ENCODE measurements around the gene TMOD4. TPM values are rescaled to one million over a fixed set of nuclear protein-coding genes. Genes with fewer than 3 reads are reported as not detected.

The TMOD4 gene
- total RNA-seq, 4 donors from 2014 or later = not detected

DNA sequence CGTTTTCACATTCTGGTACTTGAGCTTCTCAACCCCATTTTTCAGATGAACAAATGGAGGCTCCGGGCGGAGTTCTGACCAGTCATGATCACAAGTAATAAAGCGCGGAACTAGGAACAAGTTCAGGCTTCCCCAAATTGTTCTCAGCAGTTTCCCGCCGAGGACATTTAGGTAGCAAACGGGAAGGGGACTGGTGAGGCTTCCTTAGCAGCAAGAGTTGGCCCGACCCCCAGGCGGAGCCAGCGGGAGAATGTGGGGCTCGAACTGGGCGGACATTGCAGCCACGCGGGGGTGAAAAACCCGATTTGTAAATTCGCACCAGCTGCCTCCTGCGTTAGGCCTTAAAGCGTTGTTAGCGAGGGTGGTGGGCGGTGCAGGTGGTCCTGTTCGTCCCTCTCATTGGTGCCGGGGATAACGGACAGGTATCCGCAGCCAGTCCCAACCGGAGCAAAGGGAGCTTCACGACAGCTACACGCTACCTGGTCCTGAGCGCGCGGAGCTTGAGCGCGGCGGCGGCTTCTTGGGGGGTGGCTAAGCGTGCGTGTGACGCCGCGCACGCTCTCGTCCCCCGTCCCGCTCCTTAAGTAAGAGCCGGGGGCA is 44.7 kb downstream of the TMOD4 start:
- Histone ChIP-seq H3K36me3 (no peaks in the 10 kb centered on the region), H3K9me3 (no peaks in the 10 kb centered on the region), H3K27ac (no peak overlapping the region), H3K4me1 (peaks cover 7 to 10% of the 10 kb centered on the region in 2 donors), H3K4me3 (replicated peaks in 1 of 3) (peak overlapping the region in 2 of 3 donors; percentile 2 to 27), H3K27me3 (no peaks in the 10 kb centered on the region)
- 8 to 16% methylated on average over 22 to 44 of the region's 45 CpGs for WGBS, 2 donors
- TF ChIP-seq, protein P1, sequence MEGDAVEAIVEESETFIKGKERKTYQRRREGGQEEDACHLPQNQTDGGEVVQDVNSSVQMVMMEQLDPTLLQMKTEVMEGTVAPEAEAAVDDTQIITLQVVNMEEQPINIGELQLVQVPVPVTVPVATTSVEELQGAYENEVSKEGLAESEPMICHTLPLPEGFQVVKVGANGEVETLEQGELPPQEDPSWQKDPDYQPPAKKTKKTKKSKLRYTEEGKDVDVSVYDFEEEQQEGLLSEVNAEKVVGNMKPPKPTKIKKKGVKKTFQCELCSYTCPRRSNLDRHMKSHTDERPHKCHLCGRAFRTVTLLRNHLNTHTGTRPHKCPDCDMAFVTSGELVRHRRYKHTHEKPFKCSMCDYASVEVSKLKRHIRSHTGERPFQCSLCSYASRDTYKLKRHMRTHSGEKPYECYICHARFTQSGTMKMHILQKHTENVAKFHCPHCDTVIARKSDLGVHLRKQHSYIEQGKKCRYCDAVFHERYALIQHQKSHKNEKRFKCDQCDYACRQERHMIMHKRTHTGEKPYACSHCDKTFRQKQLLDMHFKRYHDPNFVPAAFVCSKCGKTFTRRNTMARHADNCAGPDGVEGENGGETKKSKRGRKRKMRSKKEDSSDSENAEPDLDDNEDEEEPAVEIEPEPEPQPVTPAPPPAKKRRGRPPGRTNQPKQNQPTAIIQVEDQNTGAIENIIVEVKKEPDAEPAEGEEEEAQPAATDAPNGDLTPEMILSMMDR (IDR thresholded peaks at IDR 0.05) = peak in 1 of 6 experiments; percentile 9
- peak in 1 of 2 donors; percentile 32 for TF ChIP-seq POLR2A (IDR thresholded peaks at IDR 0.05)
- peak; percentile 90 to 91 for DNase-seq
- intact Hi-C loops (cut with DNase I) = no loop called here

DNA sequence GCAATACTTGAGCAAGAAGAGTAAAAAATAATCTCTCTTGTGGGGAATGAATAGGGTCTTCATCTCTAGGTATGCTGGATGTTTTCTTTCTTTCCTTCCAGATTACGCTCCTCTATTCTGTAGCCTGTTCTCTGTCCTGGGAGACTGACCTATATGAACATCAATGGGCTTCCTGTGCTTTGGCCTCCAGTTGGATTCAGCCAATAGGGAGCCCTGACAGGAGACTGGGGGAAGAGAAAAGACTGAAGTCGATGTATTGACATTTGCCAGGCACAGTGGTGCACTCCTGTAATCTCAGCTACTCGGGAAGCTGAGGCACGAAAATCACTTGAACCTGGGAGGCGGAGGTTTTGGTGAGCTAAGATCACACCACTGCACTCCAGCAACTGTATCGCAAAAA is 47.0 kb downstream of the TMOD4 start:
- H3K27me3 ChIP-seq = no peaks in the 10 kb centered on the region
- 74 to 78% methylated on average over 6 of the region's 6 CpGs for WGBS, 2 donors
- H3K36me3 ChIP-seq = no peaks in the 10 kb centered on the region
- no peak overlapping the region for H3K4me3 ChIP-seq (replicated peaks in 1 of 3)
- H3K27ac ChIP-seq = no peak overlapping the region
- TF ChIP-seq, protein P1 (IDR thresholded peaks at IDR 0.05) = no peak
- TF ChIP-seq POLR2A (IDR thresholded peaks at IDR 0.05) = no peak
- no peak for DNase-seq
- intact Hi-C loops (cut with DNase I) = no loop called here
- H3K4me1 ChIP-seq = peaks cover 7 to 10% of the 10 kb centered on the region in 2 donors
- no peaks in the 10 kb centered on the region for H3K9me3 ChIP-seq

DNA sequence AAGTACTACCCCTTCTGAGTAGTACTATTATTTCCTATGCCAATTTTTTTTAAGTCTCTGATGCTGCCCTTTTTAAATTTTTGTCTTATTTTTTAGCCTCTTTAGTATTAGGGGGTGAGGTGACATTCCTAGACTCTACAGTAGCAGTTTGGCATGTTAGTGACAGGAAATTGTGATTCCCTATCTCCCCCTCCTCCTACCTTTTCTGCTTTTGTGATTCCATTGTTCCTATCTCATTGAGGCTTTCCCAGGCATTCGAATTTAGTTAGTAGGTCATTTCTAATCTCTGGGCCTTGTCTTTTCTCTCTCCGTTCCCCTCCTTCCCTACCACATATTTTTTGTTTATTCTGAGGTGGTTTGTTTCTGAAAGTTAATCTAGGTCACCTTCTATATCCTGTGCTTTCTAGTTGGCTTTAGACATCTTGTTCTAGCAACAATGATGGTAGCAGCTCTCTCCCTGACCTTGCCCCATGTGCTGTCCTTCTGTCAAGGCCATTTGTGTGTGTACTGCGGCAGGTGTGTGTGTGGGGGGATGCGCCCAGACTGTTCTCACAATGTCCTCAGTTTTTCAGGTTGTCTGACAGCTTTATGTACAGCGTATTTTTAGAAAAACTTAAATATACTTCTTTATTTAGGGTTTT is 50.9 kb downstream of the TMOD4 start:
- no peaks in the 10 kb centered on the region for H3K36me3 ChIP-seq
- H3K27me3 ChIP-seq = no peaks in the 10 kb centered on the region
- H3K4me1 ChIP-seq = no peaks in the 10 kb centered on the region
- no peak for DNase-seq
- no peak overlapping the region for H3K27ac ChIP-seq
- intact Hi-C loops (cut with DNase I) = no loop called here
- TF ChIP-seq, protein P1 (IDR thresholded peaks at IDR 0.05) = no peak
- H3K4me3 ChIP-seq (replicated peaks in 1 of 3) = no peak overlapping the region
- H3K9me3 ChIP-seq = no peaks in the 10 kb centered on the region
- WGBS, 2 donors = 83 to 88% methylated on average over 5 of the region's 5 CpGs

Other genes with a start within 250 kb of the TMOD4 start
- 10 to 100 TPM; 35.4 to 59.9 (median 44.8) TPM for gene SETDB1, start 249.6 kb downstream of the TMOD4 start, total RNA-seq
- gene CERS2, start 201.1 kb downstream of the TMOD4 start, total RNA-seq = 100 to 1,000 TPM; 158 to 183 (median 171) TPM
- 10 to 100 TPM in 2 of 4 donors, 1 to 10 TPM in 2; 5.8 to 14.9 (median 10.0) TPM for gene ANXA9, start 193.7 kb downstream of the TMOD4 start, total RNA-seq
- gene MINDY1, start 169.1 kb downstream of the TMOD4 start, total RNA-seq = 100 to 1,000 TPM in 1 of 4 donors, 10 to 100 TPM in 3; 50.9 to 103 (median 90.4) TPM
- gene PRUNE1, start 167.5 kb downstream of the TMOD4 start, total RNA-seq = 10 to 100 TPM; 66.0 to 79.0 (median 76.3) TPM
- 10 to 100 TPM in 1 of 4 donors, 1 to 10 TPM in 3; 4.0 to 16.8 (median 5.0) TPM for gene BNIPL, start 139.4 kb downstream of the TMOD4 start, total RNA-seq
- 10 to 100 TPM in 3 of 4 donors, 1 to 10 TPM in 1; 7.8 to 22.6 (median 14.8) TPM for gene C1orf56, start 128.2 kb downstream of the TMOD4 start, total RNA-seq
- gene CDC42SE1, start 116.4 kb downstream of the TMOD4 start, total RNA-seq = 10 to 100 TPM; 64.9 to 95.3 (median 82.2) TPM
- 1 to 10 TPM in 2 of 4 donors, under 1 TPM in 2; 0.46 to 1.6 (median 1.2) TPM for gene MLLT11, start 115.6 kb downstream of the TMOD4 start, total RNA-seq
- gene GABPB2, start 105.2 kb downstream of the TMOD4 start, total RNA-seq = 10 to 100 TPM; 14.9 to 22.2 (median 18.3) TPM
- gene SEMA6C, start 29.4 kb downstream of the TMOD4 start, total RNA-seq = 1 to 10 TPM; 2.5 to 5.9 (median 3.4) TPM
- 1 to 10 TPM; 2.2 to 4.2 (median 2.4) TPM for gene TNFAIP8L2, start 19.3 kb downstream of the TMOD4 start, total RNA-seq
- 10 to 100 TPM; 13.4 to 19.7 (median 15.7) TPM for gene LYSMD1, start 10.1 kb downstream of the TMOD4 start, total RNA-seq
- 10 to 100 TPM; 13.2 to 44.5 (median 24.5) TPM for gene SCNM1, start 9.8 kb downstream of the TMOD4 start, total RNA-seq
- 10 to 100 TPM; 36.9 to 47.5 (median 39.9) TPM for gene VPS72, start 14.2 kb upstream of the TMOD4 start, total RNA-seq
- 10 to 100 TPM; 53.4 to 74.5 (median 57.8) TPM for gene PIP5K1A, start 22.6 kb upstream of the TMOD4 start, total RNA-seq
- gene PSMD4, start 78.8 kb upstream of the TMOD4 start, total RNA-seq = 100 to 1,000 TPM in 2 of 4 donors, 10 to 100 TPM in 2; 77.1 to 110 (median 96.5) TPM
- gene ZNF687, start 106.3 kb upstream of the TMOD4 start, total RNA-seq = 10 to 100 TPM; 24.2 to 38.0 (median 33.7) TPM
- 100 to 1,000 TPM in 3 of 4 donors, 10 to 100 TPM in 1; 93.1 to 110 (median 107) TPM for gene PI4KB, start 151.4 kb upstream of the TMOD4 start, total RNA-seq
- gene RFX5, start 171.3 kb upstream of the TMOD4 start, total RNA-seq = 10 to 100 TPM; 36.0 to 69.9 (median 58.4) TPM
- gene SELENBP1, start 196.7 kb upstream of the TMOD4 start, total RNA-seq = 100 to 1,000 TPM; 151 to 513 (median 310) TPM
- 100 to 1,000 TPM; 154 to 283 (median 226) TPM for gene PSMB4, start 223.6 kb upstream of the TMOD4 start, total RNA-seq